GM12878 (cell line): Measurements from ENCODE around the gene ABCB8. TPM values are rescaled to one million over a fixed set of nuclear protein-coding genes. Genes with fewer than 3 reads are reported as not detected.
A peak's percentile ranks its signal among the peaks of the same experiment; 100 is the strongest.

Experiments
- ATAC-seq: fragments of 200-7000 bp; cut with Tn5 transposase; 3 replicates; pipeline ENCODE4 v1.9.1; 2020; ENCODE audit warnings: mild to moderate bottlenecking, moderate library complexity
- BruUV-seq: library from RNA; stranded (reverse); fragments of 400-500 nt; replicated peaks from 2 replicates; lab custom pipeline; 2021; lab: Mats Ljungman, UMichigan
- CTCF ChIA-PET: fragments of 300-600 bp; sonication (Branson Sonifier 250); formaldehyde crosslinking; extraction: SDS; loops from one replicate; lab custom pipeline; 2021; ENCODE audit warnings: inconsistent platforms; lab: Yijun Ruan, JAX
- POLR2A ChIA-PET: fragments of 350-600 bp; formaldehyde crosslinking; extraction: SDS; loops from one replicate; lab custom pipeline; 2021; ENCODE audit warnings: inconsistent platforms; lab: Charles Lee
- RAD21 ChIA-PET: fragments of 300-600 bp; sonication (Branson Sonifier 250); formaldehyde crosslinking; loops from one replicate; lab custom pipeline; 2023; ENCODE audit warnings: antibody characterized with exemption; ENCODE audit not compliant: unreplicated experiment; lab: Charles Lee
- SMC1A ChIA-PET: fragments of 300-600 bp; sonication (Branson Sonifier 250); formaldehyde crosslinking; loops from one replicate; lab custom pipeline; 2023; ENCODE audit not compliant: unreplicated experiment, uncharacterized antibody; lab: Charles Lee
- DNase-seq: peaks from one replicate; pipeline ENCODE4 v3.0.0-alpha.2; 2011; ENCODE audit warnings: low read depth, low spot score
- FAIRE-seq: peaks from 3 replicates; lab custom pipeline; 2011; peaks lifted over from hg19 to GRCh38; lab: Jason Lieb, UNC
- H2AFZ ChIP-seq: 2 replicates; pipeline ENCODE4 v1.6.0; 2011; ENCODE audit warnings: low read depth, low read length, control low read depth; ENCODE audit not compliant: control insufficient read depth
- H3K27ac ChIP-seq: 2 replicates; pipeline ENCODE4 v1.5.1; 2011; ENCODE audit warnings: control low read depth; ENCODE audit not compliant: control insufficient read depth, insufficient read depth
- H3K27me3 ChIP-seq, 2 experiments: replicated peaks in 1 of 2; 2 replicates each; pipeline versions ENCODE4 v1.6.0 to v1.6.1; 2011; ENCODE audit warnings: low read length in 1 of 2; ENCODE audit not compliant: control insufficient read depth in 2 of 2, insufficient read depth in 2 of 2
- H3K36me3 ChIP-seq, 2 experiments: 2 replicates each; pipeline ENCODE4 v1.5.1; 2011; ENCODE audit warnings: low read length in 1 of 2; ENCODE audit not compliant: control insufficient read depth in 2 of 2, insufficient read depth in 2 of 2
- H3K4me1 ChIP-seq: 2 replicates; pipeline ENCODE4 v1.6.1; 2011; ENCODE audit warnings: mild to moderate bottlenecking, low read length, moderate library complexity, mixed read lengths; ENCODE audit not compliant: control insufficient read depth, insufficient read depth
- H3K4me2 ChIP-seq: 2 replicates; pipeline ENCODE4 v1.6.0; 2011; ENCODE audit warnings: control low read depth; ENCODE audit not compliant: control insufficient read depth, insufficient read depth
- H3K4me3 ChIP-seq: fragments of 200-600 bp; sonication (generic); 2 replicates; pipeline ENCODE4 v1.5.1; 2016
- H3K79me2 ChIP-seq: 2 replicates; pipeline ENCODE4 v1.6.0; 2011; ENCODE audit warnings: low read length; ENCODE audit not compliant: control insufficient read depth, insufficient read depth
- H3K9ac ChIP-seq: 2 replicates; pipeline ENCODE4 v1.8.0; 2011; ENCODE audit warnings: low read length, control low read depth, mixed read lengths; ENCODE audit not compliant: control insufficient read depth, insufficient read depth
- H3K9me3 ChIP-seq: replicated peaks from 3 replicates; pipeline ENCODE4 v1.5.1; 2011; ENCODE audit warnings: mild to moderate bottlenecking, low read length; ENCODE audit not compliant: control insufficient read depth, insufficient read depth
- H4K20me1 ChIP-seq: 2 replicates; pipeline ENCODE4 v1.6.0; 2011; ENCODE audit not compliant: control insufficient read depth, insufficient read depth
- EZH2 ChIP-seq: IDR thresholded peaks from 2 replicates; pipeline ENCODE4 v1.6.1; 2012; ENCODE audit warnings: low read depth, mild to moderate bottlenecking, control low read depth, inconsistent platforms, low read length, borderline replicate concordance; ENCODE audit not compliant: control insufficient read depth
- WGBS: methylation state at CpG from one replicate; pipeline ENCODE4 v1.1.6; 2016; ENCODE audit warnings: low lambda C conversion rate; ENCODE audit not compliant: insufficient replicate concordance, insufficient coverage; ENCODE audit errors: missing lambda C conversion rate; 5-methylcytosine and 5-hydroxymethylcytosine counted together
- in situ Hi-C: fragments of 300-500 bp; cut with MboI; formaldehyde crosslinking; loops from 9 replicates; pipeline ENCODE4 v1.14.3; 2018; ENCODE audit warnings: mixed read lengths
- intact Hi-C: fragments of 100-400 bp; cut with micrococcal nuclease; formaldehyde crosslinking; loops from one replicate; pipeline ENCODE4 v1.14.2; 2022; ENCODE audit not compliant: unreplicated experiment
- polyA plus RNA-seq, 11 experiments: library from polyadenylated mRNA; depleted of rRNA in 4 of 11; unstranded in 6 of 11; stranded (reverse) in 5 of 11; fragments of >200 nt; fragmentation: Nextera tagmentation in 4 of 11; fragmentation: Illumina TruSeq in 1 of 11; extraction: Ambion mirVana in 4 of 11; extraction: Trizol in 1 of 11; gene quantifications; 1 replicate in 1 of 11; 2 replicates in 10 of 11; pipeline versions ENCODE4 v1.2.1 to v1.2.3, GENCODE V29; 2011 to 2016; ENCODE audit warnings: inconsistent platforms in 2 of 11, missing spikeins in 2 of 11, low read depth in 1 of 11
- total RNA-seq, 4 experiments: library from RNA; depleted of rRNA in 3 of 4; stranded (reverse); fragments of >200 nt in 3 of 4; fragmentation: Illumina TruSeq in 1 of 4; extraction: Trizol in 1 of 4; gene quantifications; 2 replicates each; pipeline versions ENCODE4 v1.2.1 to v1.2.3, GENCODE V29; 2013 to 2021
- TF ChIP-seq, protein P1 (sequence below), 3 experiments: IDR thresholded peaks in 2 of 3; conservative IDR thresholded peaks in 1 of 3; 2 replicates each; pipeline ENCODE4 v1.5.1; 2011; ENCODE audit warnings: low read depth in 3 of 3, low read length in 3 of 3, mild to moderate bottlenecking in 3 of 3, control low read depth in 2 of 3, moderate library complexity in 2 of 3, inconsistent platforms in 1 of 3, mixed read lengths in 1 of 3; ENCODE audit not compliant: control insufficient read depth in 2 of 3, insufficient read depth in 1 of 3; ENCODE audit errors: extremely low read depth in 1 of 3
- TF ChIP-seq, protein P2 (sequence below): IDR thresholded peaks from 2 replicates; pipeline ENCODE4 v1.6.1; 2011; ENCODE audit warnings: borderline replicate concordance, low read depth, mild to moderate bottlenecking, moderate library complexity, mixed read lengths, low read length; ENCODE audit not compliant: insufficient read depth; ENCODE audit errors: extremely low read length

The ABCB8 gene
- total and polyA plus RNA-seq, 10 of the 15 experiments (the other 5 are each of a cell fraction or from before 2014, with no cell fraction given), result 0.77 to 34.8 (median 18.9) TPM

- FAIRE-seq (no peak), ATAC-seq (no peak), DNase-seq (no peak)
- Histone ChIP-seq H4K20me1 (no peaks in the 10 kb centered on the region), H2AFZ (no peak overlapping the region), H3K4me2 (no peak overlapping the region), H3K27me3 (no peaks in the 10 kb centered on the region; a peak in 1 of 4 replicates), H3K79me2 (no peaks in the 10 kb centered on the region), H3K4me1 (peaks cover 6% of the 10 kb centered on the region), H3K36me3 (no peaks in the 10 kb centered on the region), H3K27ac (no peak overlapping the region), H3K9ac (no peak overlapping the region), H3K9me3 (no peaks in the 10 kb centered on the region), H3K4me3 (no peak overlapping the region)
- intact Hi-C loops (loop anchor here (5.0 kb wide), 1 partner anchor 99 kb away; no protein-coding TSS in a partner anchor), in situ Hi-C loops (no loop called here)
- no TSS peak for BruUV-seq
- ChIA-PET SMC1A (no interaction called here), RAD21 (no interaction called here), CTCF (interaction anchor here (1.1 kb wide), 1 partner anchor 136 kb away, joined by 3 read pairs; no protein-coding TSS in a partner anchor), POLR2A (no interaction called here)
- WGBS, result 27% methylated on average over 22 of the region's 23 CpGs
- no peak for TF ChIP-seq EZH2
- TF ChIP-seq, protein P1, sequence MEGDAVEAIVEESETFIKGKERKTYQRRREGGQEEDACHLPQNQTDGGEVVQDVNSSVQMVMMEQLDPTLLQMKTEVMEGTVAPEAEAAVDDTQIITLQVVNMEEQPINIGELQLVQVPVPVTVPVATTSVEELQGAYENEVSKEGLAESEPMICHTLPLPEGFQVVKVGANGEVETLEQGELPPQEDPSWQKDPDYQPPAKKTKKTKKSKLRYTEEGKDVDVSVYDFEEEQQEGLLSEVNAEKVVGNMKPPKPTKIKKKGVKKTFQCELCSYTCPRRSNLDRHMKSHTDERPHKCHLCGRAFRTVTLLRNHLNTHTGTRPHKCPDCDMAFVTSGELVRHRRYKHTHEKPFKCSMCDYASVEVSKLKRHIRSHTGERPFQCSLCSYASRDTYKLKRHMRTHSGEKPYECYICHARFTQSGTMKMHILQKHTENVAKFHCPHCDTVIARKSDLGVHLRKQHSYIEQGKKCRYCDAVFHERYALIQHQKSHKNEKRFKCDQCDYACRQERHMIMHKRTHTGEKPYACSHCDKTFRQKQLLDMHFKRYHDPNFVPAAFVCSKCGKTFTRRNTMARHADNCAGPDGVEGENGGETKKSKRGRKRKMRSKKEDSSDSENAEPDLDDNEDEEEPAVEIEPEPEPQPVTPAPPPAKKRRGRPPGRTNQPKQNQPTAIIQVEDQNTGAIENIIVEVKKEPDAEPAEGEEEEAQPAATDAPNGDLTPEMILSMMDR (IDR thresholded peaks at IDR 0.05 in 2 of 3, conservative IDR thresholded peaks at IDR 0.05 in 1 of 3; ENCODE audit: control insufficient read depth in 2 of 3, extremely low read depth in 1 of 3, insufficient read depth in 1 of 3, low read depth in 3 of 3, low read length in 3 of 3), result peak; percentile 36 to 42 (median 38); a peak in 5 of 6 replicates
Measured at GRCh38 chr7:151012911-151013347, 15.3 kb upstream of the ABCB8 start.

DNA sequence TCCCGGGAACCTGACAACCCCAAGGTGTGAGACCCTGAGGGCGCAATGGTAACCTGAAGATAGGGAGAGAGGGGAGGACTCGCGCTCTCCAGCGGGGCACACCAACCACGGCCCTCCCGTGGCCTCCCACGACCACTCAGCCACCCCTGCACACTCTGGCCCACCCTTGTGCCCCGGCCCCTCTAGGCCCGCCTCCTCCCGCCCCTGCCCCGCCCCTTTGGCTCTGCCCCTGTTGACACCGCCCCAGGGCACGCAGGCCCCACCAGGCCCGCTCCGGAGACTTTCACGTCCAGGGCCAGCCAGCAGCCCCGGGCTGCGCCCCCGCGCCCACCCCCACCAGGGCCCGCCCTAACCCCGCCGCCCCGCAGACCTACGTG is 14.9 kb upstream of the ABCB8 start:
- no peak for ATAC-seq

More for the DNA sequence above, 14.9 kb upstream of the ABCB8 start:
- Histone ChIP-seq H3K9ac (no peak overlapping the region), H3K9me3 (no peaks in the 10 kb centered on the region), H3K4me3 (no peak overlapping the region), H3K36me3 (no peaks in the 10 kb centered on the region), H4K20me1 (no peaks in the 10 kb centered on the region), H2AFZ (no peak overlapping the region), H3K4me1 (peaks cover 7% of the 10 kb centered on the region), H3K79me2 (no peaks in the 10 kb centered on the region), H3K27me3 (peaks cover 0 to 1% of the 10 kb centered on the region in 2 experiments; a peak in 2 of 4 replicates), H3K27ac (no peak overlapping the region), H3K4me2 (0 out of 2 replicates have a peak overlapping the region, but pooled peaks have one; percentile 3)
- BruUV-seq, result no TSS peak
- TF ChIP-seq, protein P2, sequence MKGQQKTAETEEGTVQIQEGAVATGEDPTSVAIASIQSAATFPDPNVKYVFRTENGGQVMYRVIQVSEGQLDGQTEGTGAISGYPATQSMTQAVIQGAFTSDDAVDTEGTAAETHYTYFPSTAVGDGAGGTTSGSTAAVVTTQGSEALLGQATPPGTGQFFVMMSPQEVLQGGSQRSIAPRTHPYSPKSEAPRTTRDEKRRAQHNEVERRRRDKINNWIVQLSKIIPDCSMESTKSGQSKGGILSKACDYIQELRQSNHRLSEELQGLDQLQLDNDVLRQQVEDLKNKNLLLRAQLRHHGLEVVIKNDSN, result no peak
- FAIRE-seq (no peak), DNase-seq (no peak)
- SMC1A ChIA-PET, result no interaction called here
- CTCF ChIA-PET, result interaction anchor here (1.3 kb wide), 1 partner anchor 97 kb away, joined by 3 read pairs; no protein-coding TSS in a partner anchor
- WGBS, result 70% methylated on average over 6 of the region's 26 CpGs
- POLR2A ChIA-PET, result no interaction called here
- in situ Hi-C loops, result no loop called here
- intact Hi-C loops, result loop anchor here (5.0 kb wide), 1 partner anchor 99 kb away; no protein-coding TSS in a partner anchor
- RAD21 ChIA-PET, result no interaction called here
